ENCODE data around the gene RASA2.

Gene RASA2

DNA sequence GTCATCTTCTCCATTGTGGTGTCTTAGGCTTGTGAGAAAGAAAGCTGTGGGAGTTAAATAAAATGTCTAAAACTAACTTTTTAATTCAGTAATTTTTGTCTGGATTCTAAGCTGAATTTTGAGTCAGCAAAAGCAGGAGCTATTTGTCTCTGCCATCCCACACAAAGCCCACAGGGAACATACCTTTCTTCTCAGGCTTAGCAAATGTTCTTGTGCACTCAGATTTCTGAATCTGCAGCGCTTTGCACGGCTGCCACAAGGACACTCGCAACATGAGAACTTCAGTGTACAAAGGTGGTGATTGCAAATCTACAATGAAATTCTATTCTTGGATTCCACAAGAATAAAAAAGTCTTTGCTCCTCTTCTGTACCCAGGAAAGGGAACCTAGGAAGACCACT lies 163.0 kb downstream of the RASA2 start:
- no peak for DNase-seq
- no peak overlapping the region for H3K27ac ChIP-seq (ENCODE audit: insufficient read depth in 1 of 2, low read depth in 1 of 2, low read length in 2 of 2, poor library complexity in 1 of 2, severe bottlenecking in 2 of 2)
- H3K9me3 ChIP-seq (ENCODE audit: control extremely low read depth in 1 of 5, control insufficient read depth in 4 of 5, insufficient read depth in 2 of 5, low read depth in 1 of 5, low read length in 4 of 5), result peaks cover 0 to 2% (median 0%) of the 10 kb centered on the region in 5 experiments
- no peaks in the 10 kb centered on the region for H3K27me3 ChIP-seq (replicated peaks in 2 of 5; ENCODE audit: control insufficient read depth in 4 of 5, insufficient read depth in 5 of 5, low read length in 4 of 5)
- ChIA-PET CTCF (interaction anchor here (2.2 kb wide), 1 partner anchor 12 kb away, joined by 7 read pairs; no protein-coding TSS in a partner anchor), POLR2A (interaction anchor here (0.6 kb wide), 2 partner anchors 40 to 70 kb away, joined by 3 to 5 read pairs; no protein-coding TSS in a partner anchor)
- H3K4me1 ChIP-seq (ENCODE audit: control extremely low read depth in 1 of 4, control insufficient read depth in 4 of 4, insufficient read depth in 4 of 4, low read length in 3 of 4), result peaks cover 0 to 10% (median 3%) of the 10 kb centered on the region in 4 experiments
- no peaks in the 10 kb centered on the region for H3K36me3 ChIP-seq (ENCODE audit: control insufficient read depth in 4 of 4, insufficient read depth in 4 of 4, low read length in 3 of 4)
- 100% methylated on average over 2 of the region's 3 CpGs for WGBS (ENCODE audit: insufficient coverage)
- H3K4me3 ChIP-seq (ENCODE audit: control insufficient read depth in 1 of 7, extremely low read depth in 1 of 7, insufficient read depth in 4 of 7, low read depth in 2 of 7, low read length in 6 of 7), result no peak overlapping the region

GRCh38 chr3:141650783-141651182 lies 164.0 kb downstream of the RASA2 start:
- CTCF ChIA-PET, result interaction anchor here (1.0 to 2.2 kb wide), 2 partner anchors 11 to 629 kb away, joined by 3 to 7 read pairs; no protein-coding TSS in a partner anchor
- POLR2A ChIA-PET, result no interaction called here
- no peaks in the 10 kb centered on the region for H3K27me3 ChIP-seq (replicated peaks in 2 of 5; ENCODE audit: control insufficient read depth in 4 of 5, insufficient read depth in 5 of 5, low read length in 4 of 5)
- peaks cover 0 to 2% (median 0%) of the 10 kb centered on the region in 5 experiments for H3K9me3 ChIP-seq (ENCODE audit: control extremely low read depth in 1 of 5, control insufficient read depth in 4 of 5, insufficient read depth in 2 of 5, low read depth in 1 of 5, low read length in 4 of 5)
- no peak overlapping the region for H3K4me3 ChIP-seq (ENCODE audit: control insufficient read depth in 1 of 7, extremely low read depth in 1 of 7, insufficient read depth in 4 of 7, low read depth in 2 of 7, low read length in 6 of 7)
- DNase-seq, result no peak
- no peaks in the 10 kb centered on the region for H3K36me3 ChIP-seq (ENCODE audit: control insufficient read depth in 4 of 4, insufficient read depth in 4 of 4, low read length in 3 of 4)
- no CpG with 5 or more reads among the region's 2 CpGs for WGBS (ENCODE audit: insufficient coverage)
- peaks cover 0 to 10% (median 3%) of the 10 kb centered on the region in 4 experiments for H3K4me1 ChIP-seq (ENCODE audit: control extremely low read depth in 1 of 4, control insufficient read depth in 4 of 4, insufficient read depth in 4 of 4, low read length in 3 of 4)
- no peak overlapping the region for H3K27ac ChIP-seq (ENCODE audit: insufficient read depth in 1 of 2, low read depth in 1 of 2, low read length in 2 of 2, poor library complexity in 1 of 2, severe bottlenecking in 2 of 2)

DNA sequence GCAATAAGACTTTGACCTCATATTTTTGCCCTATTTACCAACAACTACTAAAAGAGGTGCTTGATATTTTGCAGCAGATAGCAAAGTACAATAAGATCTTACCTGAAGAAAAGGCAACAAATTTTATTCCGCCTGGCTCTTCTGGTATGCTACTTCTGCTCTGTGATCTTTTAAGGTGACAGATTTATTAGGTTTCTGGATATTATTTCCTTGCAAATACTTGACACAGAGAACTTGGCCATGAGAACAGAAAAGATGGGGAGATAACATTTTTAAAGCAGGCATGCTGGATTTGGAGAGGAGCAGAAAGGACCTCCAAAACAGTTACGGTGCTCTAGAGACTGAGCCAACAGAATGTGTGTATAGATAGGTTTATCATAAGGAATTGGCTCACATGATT lies 164.6 kb downstream of the RASA2 start:
- no peak for DNase-seq
- no peak overlapping the region for H3K4me3 ChIP-seq (ENCODE audit: control insufficient read depth in 1 of 7, extremely low read depth in 1 of 7, insufficient read depth in 4 of 7, low read depth in 2 of 7, low read length in 6 of 7)
- no peaks in the 10 kb centered on the region for H3K27me3 ChIP-seq (replicated peaks in 2 of 5; ENCODE audit: control insufficient read depth in 4 of 5, insufficient read depth in 5 of 5, low read length in 4 of 5)
- WGBS (ENCODE audit: insufficient coverage), result no CpG with 5 or more reads among the region's 2 CpGs
- H3K36me3 ChIP-seq (ENCODE audit: control insufficient read depth in 4 of 4, insufficient read depth in 4 of 4, low read length in 3 of 4), result no peaks in the 10 kb centered on the region
- no peak overlapping the region for H3K27ac ChIP-seq (ENCODE audit: insufficient read depth in 1 of 2, low read depth in 1 of 2, low read length in 2 of 2, poor library complexity in 1 of 2, severe bottlenecking in 2 of 2)
- ChIA-PET CTCF (interaction anchor here (1.0 kb wide), 1 partner anchor 628 kb away, joined by 3 read pairs; no protein-coding TSS in a partner anchor), POLR2A (no interaction called here)
- peaks cover 0 to 2% (median 0%) of the 10 kb centered on the region in 5 experiments for H3K9me3 ChIP-seq (ENCODE audit: control extremely low read depth in 1 of 5, control insufficient read depth in 4 of 5, insufficient read depth in 2 of 5, low read depth in 1 of 5, low read length in 4 of 5)
- H3K4me1 ChIP-seq (ENCODE audit: control extremely low read depth in 1 of 4, control insufficient read depth in 4 of 4, insufficient read depth in 4 of 4, low read length in 3 of 4), result peaks cover 0 to 10% (median 3%) of the 10 kb centered on the region in 4 experiments

DNA sequence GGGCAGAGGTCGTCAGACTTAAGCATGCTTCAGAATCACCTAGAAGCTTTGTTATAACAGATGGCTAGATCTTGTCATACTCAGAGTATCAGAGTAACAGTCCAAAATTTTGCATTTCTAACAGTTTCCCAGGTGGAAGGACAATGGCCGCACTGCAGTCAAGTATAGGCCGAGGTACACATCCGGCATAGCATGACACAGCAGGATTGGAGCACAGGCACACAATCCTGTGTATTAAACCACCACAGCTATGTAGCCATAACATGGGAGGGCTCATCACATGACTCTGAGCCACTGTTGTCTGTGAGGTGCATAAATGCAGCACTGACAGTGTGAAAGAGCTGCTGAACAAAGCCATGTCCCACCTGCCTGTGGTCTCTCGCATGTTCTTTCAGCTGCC lies 165.5 kb downstream of the RASA2 start:
- no peaks in the 10 kb centered on the region for H3K36me3 ChIP-seq (ENCODE audit: control insufficient read depth in 4 of 4, insufficient read depth in 4 of 4, low read length in 3 of 4)
- H3K4me3 ChIP-seq (ENCODE audit: control insufficient read depth in 1 of 7, extremely low read depth in 1 of 7, insufficient read depth in 4 of 7, low read depth in 2 of 7, low read length in 6 of 7), result no peak overlapping the region
- ChIA-PET POLR2A (no interaction called here), CTCF (interaction anchor here (0.7 to 1.5 kb wide), 3 partner anchors 8 to 85 kb away, joined by 3 to 6 read pairs (median 3); no protein-coding TSS in a partner anchor)
- DNase-seq, result peak in 2 of 3 donors; percentile 24 to 42
- H3K27ac ChIP-seq (ENCODE audit: insufficient read depth in 1 of 2, low read depth in 1 of 2, low read length in 2 of 2, poor library complexity in 1 of 2, severe bottlenecking in 2 of 2), result no peak overlapping the region
- WGBS (ENCODE audit: insufficient coverage), result 75% methylated on average over 5 of the region's 5 CpGs
- peaks cover 0 to 8% (median 0%) of the 10 kb centered on the region in 4 experiments for H3K4me1 ChIP-seq (ENCODE audit: control extremely low read depth in 1 of 4, control insufficient read depth in 4 of 4, insufficient read depth in 4 of 4, low read length in 3 of 4)
- peaks cover 0 to 3% (median 0%) of the 10 kb centered on the region in 5 experiments for H3K27me3 ChIP-seq (replicated peaks in 2 of 5; ENCODE audit: control insufficient read depth in 4 of 5, insufficient read depth in 5 of 5, low read length in 4 of 5)
- H3K9me3 ChIP-seq (ENCODE audit: control extremely low read depth in 1 of 5, control insufficient read depth in 4 of 5, insufficient read depth in 2 of 5, low read depth in 1 of 5, low read length in 4 of 5), result peaks cover 0 to 5% (median 2%) of the 10 kb centered on the region in 5 experiments

DNA sequence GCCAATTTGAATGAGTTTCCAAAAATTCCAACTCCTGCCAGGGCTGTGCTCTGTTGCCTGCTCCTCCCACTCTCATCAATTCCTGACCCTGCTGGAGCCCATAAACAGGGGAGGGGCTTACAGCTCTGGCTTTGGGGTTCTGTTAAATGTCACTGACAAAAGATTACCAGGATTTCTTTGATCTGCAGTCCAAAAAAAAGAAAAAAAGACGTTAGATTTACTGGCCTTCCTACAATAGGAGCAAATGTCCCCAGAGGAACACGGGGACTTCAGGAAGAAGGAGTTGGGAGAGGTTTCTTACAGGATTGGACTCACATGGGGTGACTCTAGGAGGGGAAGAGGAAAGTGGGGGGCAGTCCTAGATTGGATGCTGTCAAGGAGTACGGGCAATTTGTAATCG lies 167.0 kb downstream of the RASA2 start:
- no peak overlapping the region for H3K4me3 ChIP-seq (ENCODE audit: control insufficient read depth in 1 of 7, extremely low read depth in 1 of 7, insufficient read depth in 4 of 7, low read depth in 2 of 7, low read length in 6 of 7)
- peaks cover 5 to 17% (median 5%) of the 10 kb centered on the region in 5 experiments for H3K27me3 ChIP-seq (replicated peaks in 2 of 5; ENCODE audit: control insufficient read depth in 4 of 5, insufficient read depth in 5 of 5, low read length in 4 of 5)
- ChIA-PET CTCF (interaction anchor here (1.5 kb wide), 1 partner anchor 10 kb away, joined by 6 read pairs; no protein-coding TSS in a partner anchor), POLR2A (no interaction called here)
- DNase-seq, result no peak
- H3K36me3 ChIP-seq (ENCODE audit: control insufficient read depth in 4 of 4, insufficient read depth in 4 of 4, low read length in 3 of 4), result no peaks in the 10 kb centered on the region
- no peak overlapping the region for H3K27ac ChIP-seq (ENCODE audit: insufficient read depth in 1 of 2, low read depth in 1 of 2, low read length in 2 of 2, poor library complexity in 1 of 2, severe bottlenecking in 2 of 2)
- H3K4me1 ChIP-seq (ENCODE audit: control extremely low read depth in 1 of 4, control insufficient read depth in 4 of 4, insufficient read depth in 4 of 4, low read length in 3 of 4), result peaks cover 0 to 8% (median 0%) of the 10 kb centered on the region in 4 experiments
- WGBS (ENCODE audit: insufficient coverage), result 100% methylated on average over 3 of the region's 4 CpGs
- peaks cover 0 to 10% (median 5%) of the 10 kb centered on the region in 5 experiments for H3K9me3 ChIP-seq (ENCODE audit: control extremely low read depth in 1 of 5, control insufficient read depth in 4 of 5, insufficient read depth in 2 of 5, low read depth in 1 of 5, low read length in 4 of 5)

DNA sequence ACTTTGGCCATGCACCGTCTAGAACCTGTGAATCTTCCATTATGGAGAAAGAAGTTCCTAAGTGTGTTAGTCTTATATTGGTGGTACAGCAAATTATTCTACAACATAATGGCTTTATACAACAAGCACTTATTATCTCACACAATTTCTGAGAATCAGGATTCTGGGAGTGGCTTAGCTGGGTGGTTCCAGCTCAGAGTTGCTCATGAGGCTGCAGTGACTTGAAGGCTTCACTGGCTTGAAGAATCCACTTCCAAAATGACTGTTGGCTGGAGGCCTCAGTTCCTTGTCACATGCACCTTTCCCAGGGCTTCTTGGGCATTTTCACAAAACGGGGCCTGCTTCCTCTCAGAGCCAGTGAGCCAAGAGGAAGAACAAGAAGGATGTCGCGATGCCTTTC lies 169.0 kb downstream of the RASA2 start:
- peaks cover 0 to 10% (median 5%) of the 10 kb centered on the region in 5 experiments for H3K9me3 ChIP-seq (ENCODE audit: control extremely low read depth in 1 of 5, control insufficient read depth in 4 of 5, insufficient read depth in 2 of 5, low read depth in 1 of 5, low read length in 4 of 5)
- no peak for DNase-seq
- H3K27me3 ChIP-seq (replicated peaks in 2 of 5; ENCODE audit: control insufficient read depth in 4 of 5, insufficient read depth in 5 of 5, low read length in 4 of 5), result peaks cover 10 to 37% (median 12%) of the 10 kb centered on the region in 5 experiments
- ChIA-PET POLR2A (no interaction called here), CTCF (interaction anchor here (1.0 to 1.4 kb wide), 2 partner anchors 11 to 12 kb away, joined by 3 read pairs; no protein-coding TSS in a partner anchor)
- no peak overlapping the region for H3K27ac ChIP-seq (ENCODE audit: insufficient read depth in 1 of 2, low read depth in 1 of 2, low read length in 2 of 2, poor library complexity in 1 of 2, severe bottlenecking in 2 of 2)
- 100% methylated on average over 1 of the region's 4 CpGs for WGBS (ENCODE audit: insufficient coverage)
- no peak overlapping the region for H3K4me3 ChIP-seq (ENCODE audit: control insufficient read depth in 1 of 7, extremely low read depth in 1 of 7, insufficient read depth in 4 of 7, low read depth in 2 of 7, low read length in 6 of 7)
- H3K36me3 ChIP-seq (ENCODE audit: control insufficient read depth in 4 of 4, insufficient read depth in 4 of 4, low read length in 3 of 4), result no peaks in the 10 kb centered on the region
- peaks cover 0 to 22% (median 12%) of the 10 kb centered on the region in 4 experiments for H3K4me1 ChIP-seq (ENCODE audit: control extremely low read depth in 1 of 4, control insufficient read depth in 4 of 4, insufficient read depth in 4 of 4, low read length in 3 of 4)

- DNase-seq, result no peak
- Histone ChIP-seq H3K27me3 (replicated peaks in 2 of 5; ENCODE audit: control insufficient read depth in 4 of 5, insufficient read depth in 5 of 5, low read length in 4 of 5) (peaks cover 10 to 44% (median 15%) of the 10 kb centered on the region in 5 experiments), H3K27ac (ENCODE audit: insufficient read depth in 1 of 2, low read depth in 1 of 2, low read length in 2 of 2, poor library complexity in 1 of 2, severe bottlenecking in 2 of 2) (no peak overlapping the region), H3K36me3 (ENCODE audit: control insufficient read depth in 4 of 4, insufficient read depth in 4 of 4, low read length in 3 of 4) (no peaks in the 10 kb centered on the region), H3K4me1 (ENCODE audit: control extremely low read depth in 1 of 4, control insufficient read depth in 4 of 4, insufficient read depth in 4 of 4, low read length in 3 of 4) (peaks cover 0 to 22% (median 12%) of the 10 kb centered on the region in 4 experiments), H3K4me3 (ENCODE audit: control insufficient read depth in 1 of 7, extremely low read depth in 1 of 7, insufficient read depth in 4 of 7, low read depth in 2 of 7, low read length in 6 of 7) (no peak overlapping the region), H3K9me3 (ENCODE audit: control extremely low read depth in 1 of 5, control insufficient read depth in 4 of 5, insufficient read depth in 2 of 5, low read depth in 1 of 5, low read length in 4 of 5) (peaks cover 0 to 10% (median 5%) of the 10 kb centered on the region in 5 experiments)
- 93% methylated on average over 4 of the region's 4 CpGs for WGBS (ENCODE audit: insufficient coverage)
- ChIA-PET POLR2A (no interaction called here), CTCF (interaction anchor here (1.0 to 1.4 kb wide), 2 partner anchors 11 to 12 kb away, joined by 3 read pairs; no protein-coding TSS in a partner anchor)
Observed at GRCh38 chr3:141656771-141657170, 169.9 kb downstream of the RASA2 start.
